ENCODE data around the gene TMEM161A. TPM values are rescaled to one million over a fixed set of nuclear protein-coding genes. Genes with fewer than 3 reads are reported as not detected.

The TMEM161A gene
- total and polyA plus RNA-seq, 9 of the 15 experiments (the other 6 are each of a cell fraction or from before 2014, with no cell fraction given), result 0.63 to 92.3 (median 38.9) TPM

DNA sequence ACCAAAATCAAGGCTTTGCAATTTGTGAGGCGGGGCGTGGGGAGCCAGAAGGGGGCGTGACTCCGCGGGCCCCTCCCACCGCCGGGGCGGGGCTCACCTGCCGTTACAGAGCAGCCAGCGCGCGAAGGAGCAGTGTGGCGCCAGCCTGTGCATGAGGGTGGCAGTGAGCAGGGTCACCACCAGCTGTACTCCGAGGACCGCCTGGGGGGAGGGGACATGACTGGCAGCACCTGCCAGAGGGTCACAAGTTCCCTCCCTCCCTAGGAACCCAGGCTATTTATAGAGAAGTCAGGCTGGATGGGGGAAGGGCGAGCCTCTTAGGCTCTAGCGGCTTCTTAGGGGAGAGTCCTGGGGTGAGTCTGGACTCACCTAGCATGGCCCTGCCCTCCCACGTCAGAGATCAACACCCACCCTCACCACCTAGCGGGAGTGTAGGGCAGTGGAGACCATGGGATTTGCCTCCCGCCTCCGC lies 3.6 kb downstream of the TMEM161A start:
- Histone ChIP-seq H3K9me3 (replicated peaks; ENCODE audit: control insufficient read depth, insufficient read depth, low read depth, low read length) (no peaks in the 10 kb centered on the region), H3K4me3 (peak overlapping the region; percentile 37), H2AFZ (ENCODE audit: low read depth, low read length) (peak overlapping the region; percentile 91), H3K4me1 (replicated peaks in 1 of 2; ENCODE audit: control insufficient read depth in 2 of 2, insufficient read depth in 2 of 2, low read length in 2 of 2) (peaks cover 15 to 41% of the 10 kb centered on the region in 2 experiments), H3K79me2 (ENCODE audit: control insufficient read depth, insufficient read depth, low read length) (peaks cover 48% of the 10 kb centered on the region), H3K4me2 (ENCODE audit: insufficient read depth, low read length) (peak overlapping the region; percentile 86), H3K9me1 (ENCODE audit: control insufficient read depth, insufficient read depth, low read length) (no peaks in the 10 kb centered on the region), H3K27me3 (ENCODE audit: control insufficient read depth in 2 of 2, insufficient read depth in 2 of 2, low read length in 2 of 2) (no peaks in the 10 kb centered on the region), H3K9ac (ENCODE audit: insufficient read depth in 1 of 2, low read depth in 2 of 2, low read length in 2 of 2) (peak overlapping the region; percentile 52 to 89), H3K27ac (ENCODE audit: extremely low read depth, low read depth, low read length) (peak overlapping the region; percentile 76), H4K20me1 (replicated peaks; ENCODE audit: control insufficient read depth, insufficient read depth, low read length) (peaks cover 3% of the 10 kb centered on the region; the same call in 1 of the 2 replicates), H3K36me3 (ENCODE audit: control insufficient read depth, insufficient read depth, low read length) (peaks cover 33% of the 10 kb centered on the region)
- intact Hi-C loops (cut with micrococcal nuclease) (loop anchor here (5.0 kb wide), 4 partner anchors 38 to 237 kb away; partner anchors contain the start of genes CERS1, COPE, DDX49 and MEF2B), in situ Hi-C loops (cut with MboI) (loop anchor here (5.0 kb wide), 1 partner anchor 77 kb away; no protein-coding TSS in a partner anchor)
- DNase-seq (ENCODE audit: extremely low read depth in 1 of 4, low spot score in 3 of 4) (peak; percentile 86 to 90 (median 88)), ATAC-seq (peak; percentile 82), FAIRE-seq (peak; percentile 85)
- POLR2A ChIA-PET, result interaction anchor here (0.7 to 1.4 kb wide), 5 partner anchors 9 to 75 kb away, joined by 3 to 10 read pairs (median 3); partner anchors contain the start of genes MEF2B and SLC25A42
- CTCF ChIA-PET (ENCODE audit: low intra/inter-chr PET ratio), result no interaction called here
- BruUV-seq (replicated peaks), result no TSS peak
- WGBS (ENCODE audit: insufficient coverage, low coverage, missing lambda C conversion rate), result 2% methylated on average over 21 of the region's 21 CpGs
- TF ChIP-seq NFRKB (IDR thresholded peaks at IDR 0.05; ENCODE audit: low read depth) (no peak), RBBP5 (IDR thresholded peaks at IDR 0.05; ENCODE audit: borderline replicate concordance, insufficient read depth, low read length, poor library complexity, severe bottlenecking) (peak; percentile 75), ZNF253 (CRISPR knock-in tag; conservative IDR thresholded peaks at IDR 0.05) (no peak), MYNN (IDR thresholded peaks at IDR 0.05) (peak; percentile 64; the same call in 1 of the 2 replicates), MYNN (CRISPR knock-in tag; IDR thresholded peaks at IDR 0.05) (no peak), ZNF282 (CRISPR knock-in tag; IDR thresholded peaks at IDR 0.05) (no peak), MTA3 (IDR thresholded peaks at IDR 0.05; ENCODE audit: borderline replicate concordance) (peak; percentile 85; the same call in 1 of the 2 replicates), ERF (CRISPR knock-in tag; IDR thresholded peaks at IDR 0.05) (peak; percentile 16; the same call in 1 of the 2 replicates), MTA1 (IDR thresholded peaks at IDR 0.05; ENCODE audit: borderline replicate concordance) (no peak), NCOA2 (IDR thresholded peaks at IDR 0.05; ENCODE audit: partially characterized antibody in 2 of 2) (no peak), CSDE1 (IDR thresholded peaks at IDR 0.05) (no peak), SIRT6 (IDR thresholded peaks at IDR 0.05; ENCODE audit: low read depth, low read length) (no peak), LARP7 (IDR thresholded peaks at IDR 0.05) (no peak), DPF2 (IDR thresholded peaks at IDR 0.05) (peak; percentile 68), RBM17 (IDR thresholded peaks at IDR 0.05; ENCODE audit: borderline replicate concordance, low read depth, low read length) (no peak)
- TF ChIP-seq, protein P1, sequence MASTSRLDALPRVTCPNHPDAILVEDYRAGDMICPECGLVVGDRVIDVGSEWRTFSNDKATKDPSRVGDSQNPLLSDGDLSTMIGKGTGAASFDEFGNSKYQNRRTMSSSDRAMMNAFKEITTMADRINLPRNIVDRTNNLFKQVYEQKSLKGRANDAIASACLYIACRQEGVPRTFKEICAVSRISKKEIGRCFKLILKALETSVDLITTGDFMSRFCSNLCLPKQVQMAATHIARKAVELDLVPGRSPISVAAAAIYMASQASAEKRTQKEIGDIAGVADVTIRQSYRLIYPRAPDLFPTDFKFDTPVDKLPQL (IDR thresholded peaks at IDR 0.05; ENCODE audit: extremely low read depth, insufficient read length), result no peak
- TF ChIP-seq, protein P2, sequence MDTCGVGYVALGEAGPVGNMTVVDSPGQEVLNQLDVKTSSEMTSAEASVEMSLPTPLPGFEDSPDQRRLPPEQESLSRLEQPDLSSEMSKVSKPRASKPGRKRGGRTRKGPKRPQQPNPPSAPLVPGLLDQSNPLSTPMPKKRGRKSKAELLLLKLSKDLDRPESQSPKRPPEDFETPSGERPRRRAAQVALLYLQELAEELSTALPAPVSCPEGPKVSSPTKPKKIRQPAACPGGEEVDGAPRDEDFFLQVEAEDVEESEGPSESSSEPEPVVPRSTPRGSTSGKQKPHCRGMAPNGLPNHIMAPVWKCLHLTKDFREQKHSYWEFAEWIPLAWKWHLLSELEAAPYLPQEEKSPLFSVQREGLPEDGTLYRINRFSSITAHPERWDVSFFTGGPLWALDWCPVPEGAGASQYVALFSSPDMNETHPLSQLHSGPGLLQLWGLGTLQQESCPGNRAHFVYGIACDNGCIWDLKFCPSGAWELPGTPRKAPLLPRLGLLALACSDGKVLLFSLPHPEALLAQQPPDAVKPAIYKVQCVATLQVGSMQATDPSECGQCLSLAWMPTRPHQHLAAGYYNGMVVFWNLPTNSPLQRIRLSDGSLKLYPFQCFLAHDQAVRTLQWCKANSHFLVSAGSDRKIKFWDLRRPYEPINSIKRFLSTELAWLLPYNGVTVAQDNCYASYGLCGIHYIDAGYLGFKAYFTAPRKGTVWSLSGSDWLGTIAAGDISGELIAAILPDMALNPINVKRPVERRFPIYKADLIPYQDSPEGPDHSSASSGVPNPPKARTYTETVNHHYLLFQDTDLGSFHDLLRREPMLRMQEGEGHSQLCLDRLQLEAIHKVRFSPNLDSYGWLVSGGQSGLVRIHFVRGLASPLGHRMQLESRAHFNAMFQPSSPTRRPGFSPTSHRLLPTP (IDR thresholded peaks at IDR 0.05; ENCODE audit: borderline replicate concordance, extremely low read depth, insufficient read length), result no peak
- TF ChIP-seq, protein P3, sequence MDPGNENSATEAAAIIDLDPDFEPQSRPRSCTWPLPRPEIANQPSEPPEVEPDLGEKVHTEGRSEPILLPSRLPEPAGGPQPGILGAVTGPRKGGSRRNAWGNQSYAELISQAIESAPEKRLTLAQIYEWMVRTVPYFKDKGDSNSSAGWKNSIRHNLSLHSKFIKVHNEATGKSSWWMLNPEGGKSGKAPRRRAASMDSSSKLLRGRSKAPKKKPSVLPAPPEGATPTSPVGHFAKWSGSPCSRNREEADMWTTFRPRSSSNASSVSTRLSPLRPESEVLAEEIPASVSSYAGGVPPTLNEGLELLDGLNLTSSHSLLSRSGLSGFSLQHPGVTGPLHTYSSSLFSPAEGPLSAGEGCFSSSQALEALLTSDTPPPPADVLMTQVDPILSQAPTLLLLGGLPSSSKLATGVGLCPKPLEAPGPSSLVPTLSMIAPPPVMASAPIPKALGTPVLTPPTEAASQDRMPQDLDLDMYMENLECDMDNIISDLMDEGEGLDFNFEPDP (CRISPR knock-in tag; IDR thresholded peaks at IDR 0.05), result no peak
- TF ChIP-seq, protein P4, sequence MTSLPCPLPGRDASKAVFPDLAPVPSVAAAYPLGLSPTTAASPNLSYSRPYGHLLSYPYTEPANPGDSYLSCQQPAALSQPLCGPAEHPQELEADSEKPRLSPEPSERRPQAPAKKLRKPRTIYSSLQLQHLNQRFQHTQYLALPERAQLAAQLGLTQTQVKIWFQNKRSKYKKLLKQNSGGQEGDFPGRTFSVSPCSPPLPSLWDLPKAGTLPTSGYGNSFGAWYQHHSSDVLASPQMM (CRISPR knock-in tag; IDR thresholded peaks at IDR 0.05), result no peak
